Astrocyte of the cerebellum (primary cell): ENCODE data around the gene SLC39A1.

Source experiments
- DNase-seq: peaks from one replicate; pipeline ENCODE4 v3.0.0-alpha.2; 2011; ENCODE audit warnings: low read depth
- H3K4me3 ChIP-seq: 2 replicates; pipeline ENCODE4 v1.5.1; 2011; ENCODE audit warnings: mild to moderate bottlenecking, low read depth, low read length, moderate library complexity
- CTCF ChIP-seq: IDR thresholded peaks from 2 replicates; pipeline ENCODE4 v1.5.1; 2012; ENCODE audit warnings: low read length, low read depth, moderate library complexity, mild to moderate bottlenecking; ENCODE audit errors: missing control alignments
- in situ Hi-C: cut with HindIII; loops from 2 replicates; pipeline ENCODE4 v1.10.0; 2017; ENCODE audit warnings: low sequenced_read_pairs

The SLC39A1 gene

GRCh38 chr1:153951801-153952200 lies 11.5 kb downstream of the SLC39A1 start:
- in situ Hi-C loops, result no loop called here
- no peak overlapping the region for H3K4me3 ChIP-seq
- no peak for TF ChIP-seq CTCF
- no peak for DNase-seq

GRCh38 chr1:153951183-153951582 lies 12.2 kb downstream of the SLC39A1 start:
- in situ Hi-C loops, result no loop called here
- no peak for TF ChIP-seq CTCF
- H3K4me3 ChIP-seq, result no peak overlapping the region
- no peak for DNase-seq

- in situ Hi-C loops, result no loop called here
- peak; percentile 85 for TF ChIP-seq CTCF
- DNase-seq, result no peak
- H3K4me3 ChIP-seq, result peak within 1 kb of the TSS; percentile 75
Observed at GRCh38 chr1:153946622-153947241, 16.6 kb downstream of the SLC39A1 start, which contains the start of gene DENND4B. Gene DENND4B (minus strand): TSS chr1:153946718. CDS start chr1:153944374, 2,344 bp downstream.

GRCh38 chr1:153945795-153946621 lies 17.3 kb downstream of the SLC39A1 start:
- TF ChIP-seq CTCF, result no peak
- DNase-seq, result no peak
- peak overlapping the region; percentile 75 for H3K4me3 ChIP-seq
- in situ Hi-C loops, result no loop called here

- in situ Hi-C loops, result no loop called here
- DNase-seq, result no peak
- TF ChIP-seq CTCF, result no peak
- H3K4me3 ChIP-seq, result peak overlapping the region; percentile 75
Observed at GRCh38 chr1:153945131-153945794, 18.1 kb downstream of the SLC39A1 start.

- TF ChIP-seq CTCF, result no peak
- peak overlapping the region; percentile 75 for H3K4me3 ChIP-seq
- no peak for DNase-seq
- in situ Hi-C loops, result no loop called here
Observed at GRCh38 chr1:153944827-153945117, 18.6 kb downstream of the SLC39A1 start.
